GM12892 (cell line): ENCODE results near the gene NQO1.

ENCODE experiments used
- POLR2A ChIP-seq: IDR thresholded peaks from 2 replicates; pipeline ENCODE4 v1.6.1; 2011; ENCODE audit warnings: low read depth, low read length, control low read depth
- POLR2AphosphoS5 ChIP-seq: IDR thresholded peaks from 2 replicates; pipeline ENCODE4 v1.6.1; 2011; ENCODE audit warnings: low read depth, low read length, control low read depth
- TAF1 ChIP-seq: IDR thresholded peaks from 2 replicates; pipeline ENCODE4 v1.6.1; 2011; ENCODE audit warnings: low read depth, mild to moderate bottlenecking, control low read depth, low read length, borderline replicate concordance

GRCh38 chr16:69756705-69757104 lies 30.3 kb upstream of the NQO1 start:
- TF ChIP-seq POLR2A (no peak), POLR2AphosphoS5 (no peak), TAF1 (no peak)
